ENCODE measurements around the gene YES1. TPM values are rescaled to one million over a fixed set of nuclear protein-coding genes. Genes with fewer than 3 reads are reported as not detected.

Gene YES1
- total and polyA plus RNA-seq, 2 of the 13 experiments (the other 11 are each of a cell fraction or from before 2014, with no cell fraction given) = 17.2 to 70.8 TPM

DNA sequence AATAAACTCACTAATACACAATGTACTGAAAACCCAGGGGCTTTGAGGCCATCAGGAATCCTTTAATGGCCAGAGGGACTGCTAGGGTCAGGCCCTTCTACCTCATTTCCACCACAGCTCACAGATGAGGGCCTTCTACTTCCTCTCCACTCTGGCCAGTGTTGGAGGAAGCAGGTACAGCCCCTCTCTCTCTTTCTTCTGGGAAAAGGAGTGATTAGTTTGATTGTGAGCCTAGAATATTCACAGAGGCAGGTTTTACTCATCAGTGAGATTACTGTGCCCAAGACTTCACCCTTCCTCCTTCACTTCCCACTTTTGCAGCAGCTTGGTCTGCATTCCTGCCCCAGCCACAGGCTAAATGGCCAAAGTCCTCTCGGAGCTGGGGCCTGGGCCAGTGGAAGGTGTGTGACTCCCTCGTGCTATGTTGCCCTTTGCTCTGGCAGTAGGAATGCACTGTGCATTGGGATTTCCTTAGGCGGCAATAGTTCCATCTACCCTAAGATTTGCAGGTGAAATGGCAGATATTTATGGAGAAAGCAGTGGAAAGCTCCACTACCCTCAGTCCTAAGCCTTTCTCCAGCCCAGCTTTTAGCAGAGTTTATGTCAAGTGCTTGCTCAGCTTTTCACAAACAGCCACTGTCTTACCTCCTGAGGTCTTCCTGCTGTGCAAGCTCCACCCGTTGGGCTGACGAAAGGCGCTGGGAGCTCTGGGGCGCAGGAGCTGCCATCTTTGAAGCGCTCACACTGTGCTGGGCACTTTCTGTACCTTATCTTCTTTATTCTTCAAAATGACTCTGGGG is 36.2 kb upstream of the YES1 start (continued):
- peak; percentile 97 for TF ChIP-seq ZNF644 (CRISPR knock-in tag; IDR thresholded peaks at IDR 0.05; ENCODE audit: low read depth)
- TF ChIP-seq ZNF878 (CRISPR knock-in tag; IDR thresholded peaks at IDR 0.05) = peak; percentile 78; the same call in 1 of the 2 replicates
- TF ChIP-seq CENPX (CRISPR knock-in tag; IDR thresholded peaks at IDR 0.05) = no peak
- 0 out of 2 replicates have a peak, but pooled peaks have one; percentile 35 for TF ChIP-seq ZNF770 (CRISPR knock-in tag; IDR thresholded peaks at IDR 0.05)
- no peak for TF ChIP-seq MYNN (CRISPR knock-in tag; IDR thresholded peaks at IDR 0.05; ENCODE audit: low read depth)
- TF ChIP-seq LCORL (IDR thresholded peaks at IDR 0.05) = no peak
- peak; percentile 95 for TF ChIP-seq LCORL (CRISPR knock-in tag; IDR thresholded peaks at IDR 0.05)
- TF ChIP-seq NFYB (CRISPR knock-in tag; IDR thresholded peaks at IDR 0.05) = 0 out of 2 replicates have a peak, but pooled peaks have one; percentile 19
- TF ChIP-seq BCL6 (CRISPR knock-in tag; IDR thresholded peaks at IDR 0.05) = peak; percentile 73
- TF ChIP-seq NFYC (CRISPR knock-in tag; IDR thresholded peaks at IDR 0.05) = 0 out of 2 replicates have a peak, but pooled peaks have one; percentile 16
- TF ChIP-seq NFRKB (IDR thresholded peaks at IDR 0.05) = no peak
- no peak for TF ChIP-seq ZNF713 (CRISPR knock-in tag; IDR thresholded peaks at IDR 0.05)
- peak; percentile 96 for TF ChIP-seq HDAC2 (CRISPR knock-in tag; IDR thresholded peaks at IDR 0.05)
- TF ChIP-seq ARHGAP35 (CRISPR knock-in tag; IDR thresholded peaks at IDR 0.05; ENCODE audit: borderline replicate concordance) = peak; percentile 72; the same call in 1 of the 2 replicates
- peak; percentile 99 for TF ChIP-seq PAXIP1 (CRISPR knock-in tag; conservative IDR thresholded peaks at IDR 0.05)
- peak; percentile 89; the same call in 1 of the 2 replicates for TF ChIP-seq ZNF788 (CRISPR knock-in tag; IDR thresholded peaks at IDR 0.05; ENCODE audit: borderline replicate concordance)
- TF ChIP-seq PRDM10 (CRISPR knock-in tag; IDR thresholded peaks at IDR 0.05; ENCODE audit: low read depth) = peak; percentile 66; the same call in 1 of the 2 replicates
- TF ChIP-seq ZNF263 (CRISPR knock-in tag; IDR thresholded peaks at IDR 0.05) = peak; percentile 32; the same call in 1 of the 2 replicates
- TF ChIP-seq HMG20A (CRISPR knock-in tag; IDR thresholded peaks at IDR 0.05; ENCODE audit: borderline replicate concordance) = peak; percentile 97
- TF ChIP-seq, protein P1, sequence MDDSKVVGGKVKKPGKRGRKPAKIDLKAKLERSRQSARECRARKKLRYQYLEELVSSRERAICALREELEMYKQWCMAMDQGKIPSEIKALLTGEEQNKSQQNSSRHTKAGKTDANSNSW (CRISPR knock-in tag; IDR thresholded peaks at IDR 0.05; ENCODE audit: borderline replicate concordance) = no peak
- TF ChIP-seq ZNF343 (CRISPR knock-in tag; IDR thresholded peaks at IDR 0.05) = peak; percentile 96

All from HepG2 (cell line).